ENCODE results near the gene PTCH2. TPM values are rescaled to one million over a fixed set of nuclear protein-coding genes. Genes with fewer than 3 reads are reported as not detected.

The PTCH2 gene
- total RNA-seq, 1 donor from 2014 or later: 3.0 TPM

DNA sequence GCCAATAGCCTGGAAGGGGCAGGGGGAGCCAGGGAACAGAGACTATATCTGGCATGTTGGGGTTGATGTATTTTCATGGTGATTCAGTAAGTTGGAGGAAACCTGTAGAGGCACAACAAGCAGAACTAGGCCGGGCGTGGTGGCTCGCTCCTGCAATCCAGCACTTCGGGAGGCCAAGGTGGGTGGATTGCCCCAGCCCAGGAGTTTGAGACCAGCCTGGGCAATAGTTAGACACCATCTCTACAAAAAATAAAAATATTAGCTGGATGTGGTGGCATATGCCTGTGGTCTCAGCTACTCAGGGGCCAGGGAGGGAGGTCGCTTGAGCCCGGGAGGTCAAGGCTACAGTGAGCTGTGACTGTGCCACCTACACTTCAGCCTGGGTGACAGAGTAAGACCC, 10.1 kb upstream of the PTCH2 start:
- Mint-ChIP-seq H3K27me3 (no peaks in the 10 kb centered on the region), H3K4me3 (ENCODE audit: low read depth) (no peak overlapping the region), H3K27ac (no peak overlapping the region), H3K9me3 (ENCODE audit: low read depth) (no peaks in the 10 kb centered on the region), H3K4me1 (ENCODE audit: low read depth) (no peaks in the 10 kb centered on the region), H3K36me3 (ENCODE audit: insufficient read depth) (peaks cover 7% of the 10 kb centered on the region)
- TF ChIP-seq, protein P1, sequence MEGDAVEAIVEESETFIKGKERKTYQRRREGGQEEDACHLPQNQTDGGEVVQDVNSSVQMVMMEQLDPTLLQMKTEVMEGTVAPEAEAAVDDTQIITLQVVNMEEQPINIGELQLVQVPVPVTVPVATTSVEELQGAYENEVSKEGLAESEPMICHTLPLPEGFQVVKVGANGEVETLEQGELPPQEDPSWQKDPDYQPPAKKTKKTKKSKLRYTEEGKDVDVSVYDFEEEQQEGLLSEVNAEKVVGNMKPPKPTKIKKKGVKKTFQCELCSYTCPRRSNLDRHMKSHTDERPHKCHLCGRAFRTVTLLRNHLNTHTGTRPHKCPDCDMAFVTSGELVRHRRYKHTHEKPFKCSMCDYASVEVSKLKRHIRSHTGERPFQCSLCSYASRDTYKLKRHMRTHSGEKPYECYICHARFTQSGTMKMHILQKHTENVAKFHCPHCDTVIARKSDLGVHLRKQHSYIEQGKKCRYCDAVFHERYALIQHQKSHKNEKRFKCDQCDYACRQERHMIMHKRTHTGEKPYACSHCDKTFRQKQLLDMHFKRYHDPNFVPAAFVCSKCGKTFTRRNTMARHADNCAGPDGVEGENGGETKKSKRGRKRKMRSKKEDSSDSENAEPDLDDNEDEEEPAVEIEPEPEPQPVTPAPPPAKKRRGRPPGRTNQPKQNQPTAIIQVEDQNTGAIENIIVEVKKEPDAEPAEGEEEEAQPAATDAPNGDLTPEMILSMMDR (IDR thresholded peaks at IDR 0.05; ENCODE audit: unreplicated experiment): no peak
- DNase-seq (ENCODE audit: low spot score, unreplicated experiment): no peak

DNA sequence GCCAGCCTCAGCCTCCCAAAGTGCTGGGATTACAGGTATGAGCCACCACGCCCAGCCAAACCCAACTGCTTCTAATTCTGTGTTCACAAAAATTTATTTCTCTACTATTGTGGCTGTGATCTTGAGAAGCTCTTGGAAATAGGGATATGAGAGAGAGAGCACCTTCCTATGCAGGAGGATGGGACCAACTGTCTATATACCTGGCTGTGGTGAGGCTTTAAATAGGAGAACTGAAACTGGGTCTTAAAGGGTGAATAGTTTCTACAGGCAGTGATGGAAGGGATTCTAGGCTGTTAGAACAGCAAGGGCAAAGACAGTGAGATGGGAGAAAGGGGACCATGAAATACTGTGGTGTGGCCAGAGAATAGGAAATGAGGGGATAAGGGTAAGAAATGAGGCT, 8.3 kb upstream of the PTCH2 start:
- Mint-ChIP-seq H3K36me3 (ENCODE audit: insufficient read depth) (peaks cover 5% of the 10 kb centered on the region), H3K27ac (no peak overlapping the region), H3K27me3 (no peaks in the 10 kb centered on the region), H3K4me3 (ENCODE audit: low read depth) (no peak overlapping the region), H3K9me3 (ENCODE audit: low read depth) (no peaks in the 10 kb centered on the region), H3K4me1 (ENCODE audit: low read depth) (no peaks in the 10 kb centered on the region)
- TF ChIP-seq, protein P1 (IDR thresholded peaks at IDR 0.05; ENCODE audit: unreplicated experiment): no peak
- no peak for DNase-seq (ENCODE audit: low spot score, unreplicated experiment)

DNA sequence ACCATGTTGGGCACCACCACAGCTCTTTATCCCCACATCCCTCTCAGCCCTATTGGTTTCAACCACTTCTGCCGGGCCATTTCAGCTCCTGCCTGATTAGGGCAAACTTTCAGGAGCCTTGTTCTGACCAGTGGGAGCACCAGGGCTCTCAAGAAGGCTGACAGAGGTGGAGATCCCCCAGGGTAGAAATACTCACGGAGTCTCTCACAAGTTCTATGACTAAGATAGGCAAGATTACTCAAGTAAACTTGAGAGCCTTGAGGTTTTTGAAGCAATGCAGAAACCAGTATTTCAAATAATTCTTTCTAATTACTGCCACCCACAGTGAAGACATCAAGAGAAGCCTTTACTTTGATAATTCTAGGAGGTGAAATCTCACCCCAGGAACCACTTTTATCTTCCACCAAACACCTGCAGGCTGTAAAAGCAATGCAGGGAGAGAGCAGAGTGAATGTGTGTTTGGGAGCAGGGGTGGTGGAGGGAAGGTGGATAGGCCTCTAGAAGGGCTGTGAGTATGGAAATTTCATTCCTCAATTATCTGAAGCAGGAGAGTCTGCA, 6.6 kb upstream of the PTCH2 start:
- H3K27ac Mint-ChIP-seq: no peak overlapping the region
- no peak overlapping the region for H3K4me3 Mint-ChIP-seq (ENCODE audit: low read depth)
- no peak for DNase-seq (ENCODE audit: low spot score, unreplicated experiment)
- peaks cover 4% of the 10 kb centered on the region for H3K36me3 Mint-ChIP-seq (ENCODE audit: insufficient read depth)
- TF ChIP-seq, protein P1 (IDR thresholded peaks at IDR 0.05; ENCODE audit: unreplicated experiment): no peak
- H3K27me3 Mint-ChIP-seq: no peaks in the 10 kb centered on the region
- H3K9me3 Mint-ChIP-seq (ENCODE audit: low read depth): no peaks in the 10 kb centered on the region
- H3K4me1 Mint-ChIP-seq (ENCODE audit: low read depth): peaks cover 2% of the 10 kb centered on the region

DNA sequence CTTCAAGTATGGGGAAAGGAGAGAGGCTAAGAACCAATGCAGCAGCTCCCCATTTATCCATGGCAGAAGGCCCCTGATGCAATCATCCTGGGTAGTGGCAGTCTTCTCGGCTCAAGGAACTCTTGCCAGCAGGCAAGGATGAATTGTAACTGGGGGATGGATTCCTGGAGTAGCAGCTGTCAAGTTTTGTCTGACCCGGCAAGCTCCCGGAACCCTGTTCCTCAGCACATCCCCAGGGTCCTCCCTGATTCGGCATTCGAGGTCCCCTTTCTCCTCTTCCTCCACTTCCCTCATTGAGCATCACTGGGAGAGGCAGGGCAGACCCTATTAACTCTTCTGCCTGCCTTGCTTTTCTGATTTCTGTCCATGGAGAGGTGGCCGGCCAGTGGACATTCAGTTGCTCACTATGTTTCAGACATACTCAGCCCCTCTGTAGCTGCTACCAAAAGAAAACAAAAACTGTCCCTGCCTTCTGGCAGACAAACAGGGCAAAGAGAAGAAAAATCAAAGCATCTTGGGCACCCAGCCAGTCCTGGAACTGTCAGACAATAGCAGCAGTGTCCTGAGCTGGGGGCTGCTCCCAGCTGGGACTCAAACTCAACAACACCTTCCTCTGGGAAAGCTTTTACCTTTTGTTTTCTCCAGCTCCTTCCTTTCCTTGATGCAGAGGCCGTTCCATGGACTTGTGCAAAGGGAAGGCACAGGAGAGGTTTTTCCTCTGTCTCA, 5.6 kb upstream of the PTCH2 start:
- no peak for DNase-seq (ENCODE audit: low spot score, unreplicated experiment)
- no peaks in the 10 kb centered on the region for H3K27me3 Mint-ChIP-seq
- H3K27ac Mint-ChIP-seq: no peak overlapping the region
- H3K36me3 Mint-ChIP-seq (ENCODE audit: insufficient read depth): peaks cover 2% of the 10 kb centered on the region
- H3K4me3 Mint-ChIP-seq (ENCODE audit: low read depth): no peak overlapping the region
- peaks cover 2% of the 10 kb centered on the region for H3K4me1 Mint-ChIP-seq (ENCODE audit: low read depth)
- no peaks in the 10 kb centered on the region for H3K9me3 Mint-ChIP-seq (ENCODE audit: low read depth)
- TF ChIP-seq, protein P1 (IDR thresholded peaks at IDR 0.05; ENCODE audit: unreplicated experiment): no peak

DNA sequence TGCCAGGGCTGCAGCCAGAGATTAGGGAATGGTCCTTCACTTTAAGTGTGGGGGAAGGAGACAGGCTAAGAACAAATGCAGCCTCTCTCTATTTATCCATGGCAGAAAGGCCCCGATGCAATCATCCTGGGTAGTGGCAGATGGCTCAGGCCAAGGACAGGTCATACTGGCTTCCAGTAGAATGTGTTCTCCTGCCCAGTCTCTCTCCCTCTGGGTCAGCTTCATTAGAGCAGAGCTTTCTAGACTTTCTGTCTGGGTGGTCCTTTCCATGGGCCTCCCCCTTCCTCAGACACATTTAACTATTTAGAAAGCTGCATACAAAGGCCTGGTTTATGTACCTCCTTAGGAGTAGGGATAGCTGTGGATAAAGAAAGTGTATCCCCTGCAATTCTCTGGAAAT, 4.8 kb upstream of the PTCH2 start:
- H3K36me3 Mint-ChIP-seq (ENCODE audit: insufficient read depth): peaks cover 2% of the 10 kb centered on the region
- no peaks in the 10 kb centered on the region for H3K27me3 Mint-ChIP-seq
- H3K9me3 Mint-ChIP-seq (ENCODE audit: low read depth): no peaks in the 10 kb centered on the region
- no peak for DNase-seq (ENCODE audit: low spot score, unreplicated experiment)
- peaks cover 2% of the 10 kb centered on the region for H3K4me1 Mint-ChIP-seq (ENCODE audit: low read depth)
- TF ChIP-seq, protein P1 (IDR thresholded peaks at IDR 0.05; ENCODE audit: unreplicated experiment): no peak
- H3K27ac Mint-ChIP-seq: no peak overlapping the region
- no peak overlapping the region for H3K4me3 Mint-ChIP-seq (ENCODE audit: low read depth)
